ENCODE results near the gene PADI2.
A peak's percentile ranks its signal among the peaks of the same experiment; 100 is the strongest.

Gene PADI2

DNA sequence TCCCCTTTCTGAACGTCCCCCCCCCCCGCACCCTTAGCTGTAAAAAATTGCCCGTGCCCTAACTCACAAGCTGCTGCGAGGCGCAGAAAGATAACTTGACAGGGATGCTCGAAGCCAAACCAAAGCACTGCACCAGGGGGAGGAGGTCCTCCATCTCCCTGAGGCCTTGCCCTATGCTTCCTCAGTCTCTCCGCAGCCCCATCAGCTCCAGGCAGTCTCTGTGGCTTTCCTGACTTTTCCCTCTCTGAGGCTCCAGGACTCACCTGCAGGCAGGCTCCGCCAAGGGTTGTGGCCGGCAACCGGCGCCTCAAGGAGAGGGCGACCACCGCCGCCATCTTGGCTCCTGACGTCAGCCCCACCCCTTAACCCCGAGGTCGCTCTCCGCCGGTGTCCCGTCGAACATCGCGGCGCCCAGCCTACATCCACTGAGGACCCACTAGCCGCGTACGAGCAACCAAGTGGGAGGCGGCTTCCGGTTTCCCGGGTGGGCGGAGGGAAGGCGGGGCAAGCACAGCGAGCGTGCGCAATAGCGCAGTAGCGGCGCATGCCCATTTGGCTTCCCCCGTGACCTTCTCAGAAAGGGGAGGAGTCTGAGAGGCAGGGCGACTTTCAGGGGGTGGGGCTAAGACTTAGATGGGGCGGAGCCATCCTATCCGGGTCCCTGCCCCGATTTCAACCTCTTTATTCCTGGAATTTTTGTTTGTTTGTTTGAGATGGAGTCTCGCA is 65.4 kb downstream of the PADI2 start, which contains the start of gene SDHB:
SDHB (minus strand) TSS at position 348 of the 726 bp plus-strand sequence; CDS start at position 335, 13 bp downstream.
- peak; percentile 99 for DNase-seq (ENCODE audit: low read depth)

GRCh38 chr1:17053086-17053684 is 66.1 kb downstream of the PADI2 start:
- DNase-seq (ENCODE audit: low read depth): no peak

DNA sequence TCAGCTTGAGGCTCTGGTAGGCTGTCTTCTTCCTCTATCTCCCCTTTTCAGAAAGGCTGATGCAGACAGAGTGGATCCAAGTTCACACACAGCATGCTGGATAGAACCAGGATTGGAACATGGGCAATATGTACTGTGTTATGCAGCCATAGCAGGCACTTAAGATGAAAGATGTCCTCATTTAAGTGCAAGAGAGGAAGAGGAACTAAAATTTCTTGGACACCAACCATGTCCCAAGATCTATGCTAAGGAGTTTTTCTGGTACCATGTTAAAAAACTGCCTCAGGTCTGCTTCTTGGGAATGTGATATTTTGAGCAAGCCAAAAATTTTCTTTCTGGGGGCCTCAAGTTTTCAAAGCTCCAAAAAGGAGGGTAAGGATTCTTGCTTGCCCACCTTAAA is 66.6 kb downstream of the PADI2 start:
- DNase-seq (ENCODE audit: low read depth): no peak

DNA sequence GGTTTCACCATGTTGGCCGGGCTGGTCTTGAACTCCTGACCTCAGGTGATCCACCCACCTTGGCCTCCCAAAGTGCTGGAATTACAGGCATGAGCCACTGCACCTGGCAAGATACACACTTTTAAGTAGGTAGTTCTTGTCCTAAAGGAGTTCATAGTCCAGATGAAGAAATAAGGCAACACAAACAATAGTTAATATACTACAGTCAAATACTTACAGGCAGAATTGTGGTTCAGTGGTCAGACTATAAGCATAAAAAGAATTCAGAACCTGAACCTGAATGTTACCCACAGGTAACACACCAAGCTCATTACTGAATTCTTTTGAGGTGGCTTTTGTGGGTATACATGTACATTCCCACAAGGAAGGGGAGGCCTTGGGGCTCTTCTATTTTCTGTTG is 67.2 kb downstream of the PADI2 start:
- no peak for DNase-seq (ENCODE audit: low read depth)

DNA sequence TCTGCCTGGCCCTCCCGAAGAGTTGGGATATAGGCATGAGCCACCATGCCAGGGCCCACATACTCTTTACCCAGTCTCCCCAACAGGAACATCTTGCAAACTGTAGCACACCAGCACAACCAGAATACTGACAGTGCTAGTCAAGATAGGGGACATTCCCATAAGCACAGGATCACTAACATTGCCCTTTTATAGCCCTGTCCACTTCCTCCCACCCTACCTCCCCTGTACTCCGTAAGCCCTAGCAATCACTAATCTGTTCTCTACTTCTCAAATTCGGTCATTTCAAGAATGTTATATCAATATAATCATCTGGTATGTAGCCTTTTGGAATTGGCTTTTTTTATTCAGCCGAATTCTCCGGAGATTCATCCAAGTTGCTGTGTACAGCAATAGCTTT is 71.3 kb downstream of the PADI2 start:
- no peak for DNase-seq (ENCODE audit: low read depth)

- no peak for DNase-seq (ENCODE audit: low read depth)
These were observed 73.0 kb downstream of the PADI2 start for GRCh38 chr1:17046334-17046657.

- no peak for DNase-seq (ENCODE audit: low read depth)
These were observed 73.5 kb downstream of the PADI2 start for GRCh38 chr1:17045634-17046333.

DNA sequence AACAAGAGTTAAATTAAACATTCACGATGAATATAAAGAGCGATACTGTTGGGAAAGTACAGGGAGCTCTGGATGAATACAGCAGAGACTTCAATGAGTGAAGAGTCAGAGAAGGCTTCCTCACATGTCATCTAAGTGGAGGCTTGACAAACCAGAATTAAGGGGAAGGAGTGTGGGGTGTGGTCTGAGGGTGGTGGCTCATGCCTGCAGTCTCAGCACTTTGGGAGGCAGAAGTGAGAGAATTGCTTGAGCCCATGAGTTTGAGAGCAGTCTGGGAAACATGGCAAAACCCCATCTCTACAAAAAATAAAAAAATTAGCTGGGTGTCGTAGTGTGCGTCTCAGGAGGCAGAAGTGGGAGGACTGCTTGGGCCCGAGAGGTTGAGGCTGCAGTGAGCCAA is 74.1 kb downstream of the PADI2 start:
- no peak for DNase-seq (ENCODE audit: low read depth)

DNA sequence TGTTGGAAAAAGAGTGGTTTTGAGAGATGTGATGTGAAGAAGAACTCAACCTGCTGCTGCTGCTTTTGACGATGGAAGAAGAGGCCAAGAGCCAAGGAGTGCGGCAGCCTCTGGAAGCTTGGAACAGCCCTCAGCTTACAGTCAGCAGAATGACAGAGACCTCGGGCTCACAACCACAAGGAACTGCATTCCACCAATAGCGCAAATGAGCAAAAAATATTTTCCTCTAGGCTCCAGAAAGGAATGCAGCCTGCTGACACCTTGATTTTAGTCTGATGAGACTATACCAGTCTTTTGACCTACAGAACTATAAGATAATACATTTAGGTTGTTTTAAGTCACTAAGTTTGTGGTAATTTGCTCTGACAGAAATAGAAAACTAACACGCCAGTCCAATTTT is 75.6 kb downstream of the PADI2 start:
- no peak for DNase-seq (ENCODE audit: low read depth)

GRCh38 chr1:17040135-17040534 is 79.1 kb downstream of the PADI2 start:
- no peak for DNase-seq (ENCODE audit: low read depth)

GRCh38 chr1:17039522-17039921 is 79.7 kb downstream of the PADI2 start:
- no peak for DNase-seq (ENCODE audit: low read depth)

- DNase-seq (ENCODE audit: low read depth): no peak
These were observed 85.8 kb downstream of the PADI2 start for GRCh38 chr1:17033481-17033880.

DNA sequence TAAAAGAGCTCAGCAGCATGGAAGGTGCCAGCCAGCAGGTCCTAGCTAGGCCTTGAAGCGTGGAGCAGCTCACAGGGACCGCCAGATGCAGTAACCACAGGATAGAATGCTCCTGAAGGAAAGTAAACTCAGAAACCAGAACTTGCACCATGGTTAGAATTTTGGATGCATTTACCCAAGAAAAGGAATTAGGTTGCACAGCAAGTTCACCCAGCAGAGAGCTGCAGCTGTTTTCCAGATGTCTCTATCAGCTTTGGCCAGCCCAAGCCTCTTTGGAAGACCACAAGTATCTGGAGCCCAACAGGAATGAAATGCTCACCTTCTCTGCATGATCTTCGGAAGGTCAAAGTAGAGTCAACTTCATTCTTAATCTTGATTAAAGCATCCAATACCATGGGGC is 86.5 kb downstream of the PADI2 start:
- DNase-seq (ENCODE audit: low read depth): no peak

GRCh38 chr1:17031436-17031835 is 87.8 kb downstream of the PADI2 start:
- DNase-seq (ENCODE audit: low read depth): no peak

GRCh38 chr1:17030206-17030605 is 89.0 kb downstream of the PADI2 start:
- DNase-seq (ENCODE audit: low read depth): no peak

DNA sequence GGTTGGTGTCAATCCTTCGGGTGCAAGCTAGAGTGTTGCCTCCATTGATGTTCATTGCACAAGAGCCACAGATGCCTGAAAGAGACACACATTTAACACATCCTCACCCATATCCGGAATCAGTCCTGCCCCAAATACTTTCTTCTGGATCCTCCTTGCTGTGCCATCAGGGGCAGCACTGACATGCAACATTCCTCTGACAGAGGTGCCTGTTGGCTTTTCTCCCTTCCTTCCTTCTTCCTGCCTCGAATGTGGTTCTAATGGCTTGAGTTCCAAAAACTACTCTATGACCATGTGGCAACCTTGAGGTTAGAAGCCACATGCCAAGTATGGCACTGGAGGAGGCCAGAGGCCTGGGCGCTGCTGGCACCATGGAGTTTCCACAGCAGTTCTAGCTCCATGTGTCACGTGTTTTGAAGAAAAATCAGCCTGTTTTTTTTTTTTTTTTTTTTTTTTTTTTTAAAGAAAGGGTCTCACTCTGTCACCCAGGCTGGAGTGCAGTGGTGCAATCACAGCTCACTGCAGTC is 90.5 kb downstream of the PADI2 start:
- DNase-seq (ENCODE audit: low read depth): no peak

GRCh38 chr1:17027900-17028299 is 91.4 kb downstream of the PADI2 start:
- DNase-seq (ENCODE audit: low read depth): no peak

GRCh38 chr1:17027403-17027802 is 91.8 kb downstream of the PADI2 start:
- DNase-seq (ENCODE audit: low read depth): no peak

- DNase-seq (ENCODE audit: low read depth): no peak
These were observed 94.5 kb downstream of the PADI2 start for GRCh38 chr1:17024721-17025120.

GRCh38 chr1:17023573-17023972 is 95.7 kb downstream of the PADI2 start:
- DNase-seq (ENCODE audit: low read depth): no peak

GRCh38 chr1:17023102-17023501 is 96.1 kb downstream of the PADI2 start:
- DNase-seq (ENCODE audit: low read depth): no peak

DNA sequence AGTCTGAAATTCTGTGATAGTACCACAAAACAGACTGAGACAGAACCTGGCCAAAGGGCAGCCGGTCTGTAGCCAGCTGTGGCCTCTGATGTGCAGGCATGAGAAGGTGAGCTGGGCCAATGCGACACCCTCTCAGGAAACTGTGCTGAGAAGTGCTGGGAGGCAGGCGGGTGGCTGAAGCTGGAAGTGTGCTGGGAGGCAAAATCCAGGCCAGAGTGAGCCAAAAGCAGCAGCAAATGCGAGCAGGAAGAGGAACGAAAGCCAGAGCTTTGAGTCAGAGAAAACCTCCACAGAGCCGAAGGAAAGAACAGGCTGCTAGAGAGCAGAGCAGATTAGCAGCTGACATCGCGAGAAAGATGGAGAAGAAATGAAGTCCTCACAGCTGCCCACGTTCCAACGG is 97.4 kb downstream of the PADI2 start:
- DNase-seq (ENCODE audit: low read depth): no peak

DNA sequence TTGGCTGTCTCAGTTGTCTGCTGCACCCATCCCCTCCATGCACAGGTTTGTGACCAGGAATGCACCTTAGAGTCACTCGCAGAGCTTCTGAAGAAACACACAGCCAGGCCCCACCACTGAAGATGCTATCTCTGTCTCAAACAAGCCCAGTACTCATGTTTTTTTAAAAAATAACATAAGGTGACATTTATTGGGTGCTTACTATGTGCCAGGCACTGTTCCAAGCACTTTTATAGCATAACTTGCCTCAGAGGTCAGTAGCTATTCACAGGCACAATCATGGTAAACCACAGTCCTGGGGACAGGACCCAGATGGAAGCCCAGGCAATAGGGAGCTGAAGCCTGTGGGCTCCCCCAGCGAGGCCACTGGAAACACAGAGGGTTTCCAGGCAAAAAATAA is 98.7 kb downstream of the PADI2 start:
- DNase-seq (ENCODE audit: low read depth): no peak
